Measurements from ENCODE around the gene PLA2G2F.

PLA2G2F gene

DNA sequence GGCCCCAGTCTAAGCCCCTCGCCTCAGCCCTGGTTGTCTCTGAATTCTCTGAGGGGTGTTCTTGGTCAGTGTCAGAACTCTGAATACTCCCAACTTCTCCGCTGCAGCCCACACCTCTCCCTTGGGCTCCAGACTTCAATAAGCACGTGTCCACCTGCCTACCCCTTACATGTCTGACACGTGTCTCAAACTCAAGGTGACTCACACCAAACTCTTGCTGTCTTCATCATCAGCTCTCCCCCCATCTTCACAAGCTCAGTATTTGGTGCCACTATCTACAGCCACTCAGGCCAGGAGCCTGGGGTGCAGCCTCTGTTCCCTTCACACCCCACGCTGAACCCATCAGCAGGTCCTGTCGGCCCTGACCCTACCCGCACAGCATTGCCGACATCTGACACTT lies 28.0 kb downstream of the PLA2G2F start:
- Mint-ChIP-seq H3K9me3 (peaks cover 21% of the 10 kb centered on the region), H3K36me3 (peaks cover 5% of the 10 kb centered on the region), H3K4me1 (peaks cover 9% of the 10 kb centered on the region), H3K27me3 (peaks cover 20% of the 10 kb centered on the region), H3K4me3 (no peak overlapping the region), H3K27ac (no peak overlapping the region)
- ATAC-seq: no peak

DNA sequence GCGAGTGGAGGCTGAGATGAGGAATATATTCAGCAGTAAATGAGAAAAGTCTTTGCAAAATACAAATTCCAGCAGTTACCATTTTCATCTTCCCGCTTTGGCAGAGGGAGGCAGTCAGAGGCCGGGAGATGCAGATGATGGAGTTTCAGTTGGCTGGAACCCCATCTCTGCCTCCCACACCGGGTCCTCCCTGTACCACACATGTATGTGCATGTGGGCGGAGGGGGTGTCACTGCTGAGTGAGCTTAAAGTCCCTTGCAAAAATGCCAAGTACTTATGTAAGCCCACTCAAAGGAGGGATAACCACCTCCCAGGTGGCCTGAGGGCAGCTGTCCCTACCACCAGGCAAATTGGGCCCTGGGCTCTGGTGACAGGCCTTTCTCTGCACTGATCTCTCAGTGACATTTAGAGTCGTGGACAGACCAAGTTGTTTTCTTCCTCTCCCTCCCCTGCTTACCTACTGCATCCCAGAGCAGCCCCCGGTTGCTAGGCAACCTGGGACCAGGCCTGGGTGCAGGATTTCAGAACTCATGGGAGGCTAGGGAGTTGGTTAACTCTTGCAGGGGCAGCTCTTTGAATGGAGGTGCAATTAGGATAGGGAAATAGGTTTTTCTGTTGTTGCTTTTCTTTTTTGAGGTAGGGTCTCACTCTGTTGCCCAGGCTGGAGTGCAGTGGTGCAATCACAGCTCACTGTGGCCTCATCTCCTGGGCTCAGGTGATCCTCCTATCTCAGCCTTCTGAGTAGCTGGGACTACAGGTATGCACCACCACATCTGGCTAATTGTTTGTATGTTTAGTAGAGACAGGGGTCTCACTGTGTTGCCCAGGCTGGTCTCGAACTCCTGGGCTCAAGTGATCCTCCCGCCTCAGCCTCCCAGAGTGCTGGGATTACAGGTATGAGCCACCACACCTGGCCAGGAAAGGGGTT lies 29.7 kb downstream of the PLA2G2F start:
- Mint-ChIP-seq H3K27me3 (peaks cover 20% of the 10 kb centered on the region), H3K27ac (no peak overlapping the region), H3K9me3 (peaks cover 12% of the 10 kb centered on the region), H3K4me3 (no peak overlapping the region), H3K36me3 (peaks cover 5% of the 10 kb centered on the region), H3K4me1 (peaks cover 14% of the 10 kb centered on the region)
- no peak for ATAC-seq

DNA sequence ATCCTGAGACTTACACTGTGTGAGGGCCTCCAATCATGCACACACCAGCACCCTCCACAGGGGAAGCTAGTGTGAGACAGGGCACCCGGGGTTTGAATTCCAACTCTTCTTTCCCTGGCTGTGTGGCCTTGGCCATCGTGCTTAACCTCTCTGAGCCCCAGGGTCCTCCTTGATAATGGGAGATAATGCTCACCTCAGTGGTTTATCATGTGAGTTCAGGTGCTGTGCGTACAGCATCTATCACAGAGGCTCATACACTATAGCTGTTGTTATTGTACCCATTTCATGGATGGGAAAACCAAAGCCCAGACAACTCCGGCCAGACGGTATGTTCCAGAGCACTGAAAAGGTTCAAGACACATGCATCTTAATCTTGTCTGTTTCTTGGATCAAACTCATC lies 30.8 kb downstream of the PLA2G2F start:
- peaks cover 19% of the 10 kb centered on the region for H3K4me1 Mint-ChIP-seq
- no peak for ATAC-seq
- no peak overlapping the region for H3K4me3 Mint-ChIP-seq
- peaks cover 3% of the 10 kb centered on the region for H3K36me3 Mint-ChIP-seq
- H3K9me3 Mint-ChIP-seq: peaks cover 8% of the 10 kb centered on the region
- H3K27me3 Mint-ChIP-seq: peaks cover 20% of the 10 kb centered on the region
- H3K27ac Mint-ChIP-seq: no peak overlapping the region

DNA sequence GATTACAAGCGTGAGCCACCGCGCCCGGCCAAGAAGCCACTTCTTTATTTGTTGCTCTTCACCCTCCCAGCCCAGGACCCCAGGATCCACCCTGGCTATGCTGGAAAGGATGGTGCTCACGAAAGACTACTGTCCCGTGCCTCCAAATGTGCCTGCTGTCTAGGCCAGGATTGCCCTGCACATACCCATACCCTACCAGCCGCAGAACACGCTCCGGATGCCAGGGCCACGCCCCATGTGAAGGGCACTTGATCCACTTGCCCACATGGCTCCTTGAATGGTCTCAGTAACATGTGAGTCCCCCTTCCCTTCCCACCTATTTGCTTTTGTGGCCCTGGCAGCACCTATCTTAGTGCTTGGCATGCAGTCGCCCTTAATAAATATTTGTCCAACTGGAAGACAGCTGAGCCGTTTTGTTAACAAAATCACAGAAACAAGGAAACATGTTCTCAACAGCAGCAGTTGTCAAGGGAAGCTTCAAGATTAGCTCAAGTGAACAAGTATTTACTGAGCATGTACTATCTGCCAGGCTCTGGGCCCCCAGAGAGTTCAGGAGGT lies 33.0 kb downstream of the PLA2G2F start:
- ATAC-seq: no peak
- Mint-ChIP-seq H3K36me3 (no peaks in the 10 kb centered on the region), H3K27ac (peak overlapping the region; percentile 48), H3K4me1 (peaks cover 23% of the 10 kb centered on the region), H3K4me3 (no peak overlapping the region), H3K9me3 (no peaks in the 10 kb centered on the region), H3K27me3 (peaks cover 9% of the 10 kb centered on the region)

DNA sequence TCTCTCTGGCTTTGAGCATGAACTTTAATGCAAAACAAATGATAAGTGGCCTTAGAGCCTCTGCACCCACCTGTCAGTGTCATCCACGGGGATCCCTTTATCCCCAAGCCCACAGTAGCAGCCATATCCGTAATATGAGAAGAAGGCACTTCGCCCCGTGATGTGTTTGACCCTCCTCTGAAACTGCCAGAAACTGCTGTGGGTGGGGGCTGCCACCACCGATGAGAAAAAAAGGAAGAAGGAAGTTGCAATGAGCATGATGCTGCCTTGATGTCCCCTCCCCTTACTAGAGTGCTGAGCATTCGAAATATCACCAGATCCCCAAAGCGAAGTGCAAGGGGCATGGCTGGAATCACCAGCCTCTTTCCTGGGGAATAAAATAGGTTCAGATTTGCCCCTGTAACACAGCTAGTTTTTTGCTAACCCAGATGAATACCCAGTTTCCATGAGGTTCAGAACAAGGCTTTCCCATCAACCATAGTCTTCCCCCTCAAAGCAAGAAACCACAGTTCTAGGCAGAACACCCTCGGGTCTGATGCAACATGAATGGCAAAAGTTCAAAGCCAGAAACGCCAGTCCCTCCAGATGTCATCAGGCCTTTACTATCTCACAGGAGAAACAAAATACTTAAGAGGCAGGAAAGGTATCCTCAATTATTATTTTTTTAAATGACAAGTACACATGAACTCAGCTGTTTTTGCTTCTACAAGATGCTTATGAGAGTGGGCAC lies 36.0 kb downstream of the PLA2G2F start:
- H3K27ac Mint-ChIP-seq: peak overlapping the region; percentile 35
- peaks cover 11% of the 10 kb centered on the region for H3K9me3 Mint-ChIP-seq
- no peak overlapping the region for H3K4me3 Mint-ChIP-seq
- peaks cover 23% of the 10 kb centered on the region for H3K4me1 Mint-ChIP-seq
- H3K27me3 Mint-ChIP-seq: no peaks in the 10 kb centered on the region
- no peaks in the 10 kb centered on the region for H3K36me3 Mint-ChIP-seq
- ATAC-seq: peak; percentile 40

DNA sequence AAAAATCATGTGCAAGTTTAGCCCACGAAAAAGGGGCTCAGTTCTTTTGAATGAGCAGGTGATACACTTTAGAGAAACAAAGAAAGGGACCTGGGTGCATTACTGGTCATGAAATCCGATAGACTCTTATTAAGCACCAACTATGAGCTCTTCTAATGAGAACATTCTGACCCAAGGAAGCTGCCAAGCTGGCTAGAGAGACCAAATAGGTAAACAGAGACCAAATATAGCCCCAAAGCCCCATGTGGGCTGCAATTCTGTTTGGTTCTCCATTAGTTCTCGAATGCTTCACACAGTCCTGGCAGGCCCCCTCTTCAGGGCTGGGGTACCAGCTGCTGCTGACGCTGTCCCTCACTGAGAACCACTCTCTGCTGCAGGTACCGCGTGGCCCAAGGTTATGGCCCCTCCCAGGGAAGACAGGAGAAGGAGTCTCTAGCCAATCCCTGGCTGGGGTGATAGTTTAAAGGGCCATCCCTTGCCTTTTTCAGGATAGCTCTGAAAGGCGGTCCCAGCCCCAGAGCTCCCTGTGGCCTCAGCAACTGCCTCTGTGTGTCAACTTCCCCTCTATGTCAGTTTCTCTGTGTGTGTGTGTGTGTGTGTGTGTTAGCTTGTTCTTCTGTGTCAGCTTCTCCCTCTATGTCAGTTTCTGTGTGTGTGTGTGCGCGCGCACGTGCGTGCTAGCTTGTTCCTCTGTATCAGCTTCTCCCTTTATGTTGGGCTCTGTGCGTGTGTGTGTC lies 39.7 kb downstream of the PLA2G2F start:
- H3K4me3 Mint-ChIP-seq: no peak overlapping the region
- no peaks in the 10 kb centered on the region for H3K36me3 Mint-ChIP-seq
- peaks cover 12% of the 10 kb centered on the region for H3K9me3 Mint-ChIP-seq
- no peak overlapping the region for H3K27ac Mint-ChIP-seq
- peaks cover 8% of the 10 kb centered on the region for H3K4me1 Mint-ChIP-seq
- peaks cover 8% of the 10 kb centered on the region for H3K27me3 Mint-ChIP-seq
- ATAC-seq: peak; percentile 28

DNA sequence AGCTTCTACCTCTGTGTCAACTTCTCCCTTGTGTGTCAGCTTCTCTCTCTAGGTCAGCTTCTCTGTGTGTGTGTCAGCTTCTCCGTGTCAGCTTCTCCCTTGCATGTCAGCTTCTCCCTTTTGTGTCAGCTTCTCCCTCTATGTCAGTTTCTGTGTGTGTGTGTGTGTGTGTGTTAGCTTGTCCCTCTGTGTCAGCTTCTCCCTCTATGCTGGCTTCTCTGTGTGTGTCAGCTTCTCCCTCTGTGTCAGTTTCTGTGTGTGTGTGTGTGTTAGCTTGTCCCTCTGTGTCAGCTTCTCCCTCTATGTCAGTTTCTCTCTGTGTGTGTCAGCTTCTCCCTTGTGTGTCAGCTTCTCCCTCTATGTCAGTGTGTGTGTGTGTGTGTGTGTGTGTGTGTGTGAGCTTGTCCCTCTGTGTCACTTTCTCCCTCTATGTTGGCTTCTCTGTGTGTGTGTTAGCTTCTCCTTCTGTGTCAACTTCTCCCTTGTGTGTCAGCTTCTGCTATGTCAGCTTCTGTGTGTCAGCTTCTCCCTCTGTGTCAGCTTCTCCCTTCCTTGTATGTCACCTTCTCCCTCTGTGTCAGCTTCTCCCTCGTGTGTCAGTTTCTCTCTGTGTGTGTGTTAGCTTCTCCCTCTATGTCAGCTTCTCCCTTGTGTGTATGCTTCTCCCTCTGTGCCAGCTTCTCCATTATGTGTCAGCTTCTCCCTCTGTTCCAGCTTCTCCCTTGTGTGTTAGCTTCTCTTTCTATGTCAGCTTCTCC lies 40.4 kb downstream of the PLA2G2F start:
- no peak overlapping the region for H3K4me3 Mint-ChIP-seq
- H3K27ac Mint-ChIP-seq: no peak overlapping the region

DNA sequence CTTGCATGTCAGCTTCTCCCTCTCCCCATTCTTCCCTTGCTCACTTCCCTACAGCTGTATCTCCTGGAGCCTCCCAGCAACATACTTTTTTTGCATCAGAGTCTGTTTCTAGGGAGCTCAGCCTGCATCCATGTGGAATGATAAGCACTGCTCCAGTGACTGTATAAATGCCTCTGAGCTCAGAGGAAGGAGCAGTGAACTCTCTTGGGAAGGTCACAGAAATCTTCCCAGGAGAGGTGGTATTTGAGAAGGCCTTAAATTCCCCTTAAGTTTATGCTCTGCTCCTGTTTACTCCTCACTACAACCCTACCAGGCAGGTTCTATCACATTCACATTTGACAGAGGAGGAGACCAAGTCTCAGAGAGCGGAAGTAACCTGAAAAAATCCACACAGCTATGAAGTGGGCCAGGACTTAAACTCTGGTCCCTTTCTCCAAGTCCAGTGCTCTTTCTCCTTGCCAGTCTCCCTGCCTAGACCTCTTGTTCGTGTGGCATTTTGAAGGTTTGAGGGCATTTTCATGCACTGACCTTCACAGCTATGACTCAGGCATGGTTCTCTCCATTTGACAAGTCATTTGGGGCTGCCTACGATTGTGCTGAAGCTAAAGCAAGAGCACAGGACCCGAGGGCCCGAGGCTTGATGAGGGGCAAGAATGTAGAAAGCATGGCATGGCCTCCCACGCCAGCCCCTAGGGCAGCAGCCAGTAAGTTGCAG lies 41.2 kb downstream of the PLA2G2F start:
- Mint-ChIP-seq H3K36me3 (no peaks in the 10 kb centered on the region), H3K4me3 (no peak overlapping the region), H3K9me3 (peaks cover 12% of the 10 kb centered on the region), H3K4me1 (peaks cover 11% of the 10 kb centered on the region), H3K27ac (no peak overlapping the region), H3K27me3 (peaks cover 23% of the 10 kb centered on the region)
- ATAC-seq: no peak

More for the DNA sequence above, 40.4 kb downstream of the PLA2G2F start:
- H3K4me1 Mint-ChIP-seq: peaks cover 11% of the 10 kb centered on the region
- H3K27me3 Mint-ChIP-seq: peaks cover 16% of the 10 kb centered on the region
- H3K9me3 Mint-ChIP-seq: peaks cover 12% of the 10 kb centered on the region
- H3K36me3 Mint-ChIP-seq: no peaks in the 10 kb centered on the region
- no peak for ATAC-seq

DNA sequence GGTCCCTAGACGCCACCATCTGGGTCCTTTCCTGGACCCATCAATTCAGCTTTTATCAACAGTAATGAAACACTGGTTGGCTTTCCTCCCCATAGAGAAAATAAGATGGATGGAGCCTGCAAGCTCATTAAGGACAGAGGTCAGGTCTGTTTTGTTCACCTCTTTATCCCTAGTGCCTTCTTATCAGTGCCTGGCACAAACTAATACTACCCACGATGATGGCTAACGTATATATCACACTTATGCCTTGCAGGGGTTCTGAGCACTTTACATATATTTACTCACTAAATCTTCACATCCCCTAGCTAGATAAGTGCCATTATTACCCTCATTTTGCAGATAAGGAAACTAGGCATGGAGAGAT lies 41.7 kb downstream of the PLA2G2F start:
- no peak overlapping the region for H3K4me3 Mint-ChIP-seq
- peaks cover 13% of the 10 kb centered on the region for H3K4me1 Mint-ChIP-seq
- peaks cover 26% of the 10 kb centered on the region for H3K27me3 Mint-ChIP-seq
- no peak overlapping the region for H3K27ac Mint-ChIP-seq
- peaks cover 12% of the 10 kb centered on the region for H3K9me3 Mint-ChIP-seq
- H3K36me3 Mint-ChIP-seq: no peaks in the 10 kb centered on the region
- no peak for ATAC-seq

DNA sequence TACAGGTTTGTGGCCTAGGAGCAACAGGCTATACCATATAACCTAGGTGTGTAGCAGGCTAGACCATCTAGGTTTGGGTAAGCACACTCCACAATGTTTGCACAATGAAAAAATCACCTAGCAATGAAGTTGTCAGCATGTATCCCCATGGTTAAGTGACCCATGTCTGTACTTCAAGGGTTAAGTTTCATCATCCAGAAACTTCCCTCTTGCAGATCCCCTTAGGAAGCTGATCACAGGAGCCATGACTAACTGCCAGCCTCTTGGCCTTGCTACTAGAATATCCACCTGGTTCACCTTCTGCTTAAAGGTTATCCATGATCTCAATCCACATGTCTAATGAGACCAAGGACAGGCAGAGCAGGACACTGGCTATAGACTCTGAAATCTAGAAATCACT lies 43.3 kb downstream of the PLA2G2F start:
- Mint-ChIP-seq H3K27ac (no peak overlapping the region), H3K4me3 (no peak overlapping the region), H3K4me1 (peaks cover 27% of the 10 kb centered on the region), H3K27me3 (peaks cover 34% of the 10 kb centered on the region), H3K9me3 (peaks cover 12% of the 10 kb centered on the region), H3K36me3 (no peaks in the 10 kb centered on the region)
- ATAC-seq: no peak

DNA sequence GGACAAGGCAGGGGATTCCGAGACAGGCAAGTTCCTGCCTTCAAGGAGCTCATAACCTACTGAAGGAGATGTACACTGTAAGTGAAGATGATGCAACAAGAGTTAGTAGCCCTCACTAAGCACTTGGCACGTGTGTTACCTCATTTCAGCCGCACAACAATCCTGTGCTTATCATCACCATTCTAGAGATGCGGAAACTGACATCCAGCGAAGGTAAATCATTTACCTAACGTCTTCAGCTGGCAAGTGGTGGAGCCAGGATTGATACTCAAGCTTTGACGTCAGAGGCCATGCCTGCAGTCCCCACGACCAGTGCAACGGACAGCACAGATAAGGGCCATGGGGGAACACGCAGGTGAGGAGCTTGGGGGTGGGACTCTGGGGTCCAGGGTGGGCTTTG lies 43.9 kb downstream of the PLA2G2F start:
- no peak overlapping the region for H3K27ac Mint-ChIP-seq
- peaks cover 27% of the 10 kb centered on the region for H3K4me1 Mint-ChIP-seq

DNA sequence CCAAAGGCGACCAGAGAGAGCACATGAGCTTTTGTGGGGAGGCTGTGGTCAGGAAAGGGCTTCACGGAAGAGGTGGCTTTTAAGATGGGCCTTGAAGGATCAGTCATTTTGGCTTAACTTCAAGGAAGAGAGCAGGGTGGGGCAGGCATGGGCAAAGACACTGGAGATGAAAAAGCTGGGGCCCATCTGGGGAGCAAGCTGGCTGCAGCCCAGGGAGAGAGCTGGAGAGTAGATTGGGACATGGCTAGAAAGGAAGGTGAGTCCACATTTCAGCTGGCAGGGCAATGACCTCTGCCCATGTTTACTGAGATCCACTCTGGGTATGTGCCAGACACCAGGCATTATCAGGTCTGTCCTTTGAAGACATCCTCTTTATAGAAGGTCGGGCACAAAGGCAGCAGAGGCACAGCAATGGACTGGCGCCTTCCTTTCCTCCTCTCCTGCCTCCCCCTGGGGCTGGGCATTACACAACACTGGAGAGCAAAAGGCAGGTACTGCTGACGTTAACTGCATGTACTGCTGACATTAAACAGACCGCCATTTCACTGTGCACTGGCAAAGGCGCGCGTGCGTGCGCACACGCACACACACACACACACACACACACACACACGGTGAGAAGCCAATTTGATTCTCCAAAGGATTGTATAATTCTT lies 44.6 kb downstream of the PLA2G2F start:
- H3K4me1 Mint-ChIP-seq: peaks cover 27% of the 10 kb centered on the region

More for the DNA sequence above, 43.9 kb downstream of the PLA2G2F start:
- H3K4me3 Mint-ChIP-seq: no peak overlapping the region
- H3K27me3 Mint-ChIP-seq: peaks cover 40% of the 10 kb centered on the region
- H3K9me3 Mint-ChIP-seq: peaks cover 12% of the 10 kb centered on the region
- H3K36me3 Mint-ChIP-seq: no peaks in the 10 kb centered on the region
- ATAC-seq: no peak

DNA sequence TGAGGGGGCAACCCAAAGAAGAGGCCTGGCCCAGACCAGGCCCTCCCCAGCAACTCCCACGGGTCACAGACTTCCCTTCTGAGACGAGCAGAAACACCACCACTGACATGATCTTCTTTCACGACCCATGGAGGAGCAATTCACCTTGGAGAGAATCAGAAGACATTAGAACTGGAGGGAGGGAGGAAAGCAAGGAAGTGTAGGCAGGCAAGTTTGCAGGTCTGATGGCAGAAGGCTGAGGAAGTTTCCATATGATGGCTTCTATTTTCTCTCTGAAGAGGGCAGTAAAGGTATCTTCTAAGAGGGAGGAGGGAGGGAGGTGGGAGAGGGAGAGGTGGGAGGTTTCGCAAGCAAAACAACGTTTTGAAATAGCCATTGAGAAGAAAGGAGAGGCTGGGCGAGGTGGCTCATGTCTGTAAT lies 45.4 kb downstream of the PLA2G2F start:
- Mint-ChIP-seq H3K27ac (no peak overlapping the region), H3K4me1 (peaks cover 27% of the 10 kb centered on the region), H3K9me3 (peaks cover 6% of the 10 kb centered on the region), H3K27me3 (peaks cover 54% of the 10 kb centered on the region), H3K4me3 (peak overlapping the region; percentile 12), H3K36me3 (no peaks in the 10 kb centered on the region)
- no peak for ATAC-seq

More for the DNA sequence above, 44.6 kb downstream of the PLA2G2F start:
- Mint-ChIP-seq H3K27ac (no peak overlapping the region), H3K36me3 (no peaks in the 10 kb centered on the region), H3K9me3 (peaks cover 12% of the 10 kb centered on the region), H3K4me3 (no peak overlapping the region), H3K27me3 (peaks cover 47% of the 10 kb centered on the region)
- ATAC-seq: no peak

All from stimulated activated memory B cell treated with anti-CD40 and anti-IgM and Interleukin-4, amounts not matched to agents 10 μg/mL and 1 μg/mL and 100 μg/mL, for 72 hours (primary cell).